OCI-LY1 (cell line): Measurements from ENCODE around the gene MACROD1.

Experiments
- CTCF ChIP-seq: fragments of 200-600 bp; sonication (generic), shearing (Covaris generic); IDR thresholded peaks from 2 replicates; pipeline ENCODE4 v1.5.1; 2017; ENCODE audit warnings: mild to moderate bottlenecking, antibody characterized with exemption, low read length, moderate library complexity, mixed read lengths
- EZH2 ChIP-seq: fragments of 200-600 bp; sonication (generic), shearing (Covaris generic); IDR thresholded peaks from 2 replicates; pipeline ENCODE4 v1.8.0; 2017; ENCODE audit warnings: borderline replicate concordance, mixed run types, mild to moderate bottlenecking, antibody characterized with exemption, low read length, moderate library complexity, mixed read lengths

DNA sequence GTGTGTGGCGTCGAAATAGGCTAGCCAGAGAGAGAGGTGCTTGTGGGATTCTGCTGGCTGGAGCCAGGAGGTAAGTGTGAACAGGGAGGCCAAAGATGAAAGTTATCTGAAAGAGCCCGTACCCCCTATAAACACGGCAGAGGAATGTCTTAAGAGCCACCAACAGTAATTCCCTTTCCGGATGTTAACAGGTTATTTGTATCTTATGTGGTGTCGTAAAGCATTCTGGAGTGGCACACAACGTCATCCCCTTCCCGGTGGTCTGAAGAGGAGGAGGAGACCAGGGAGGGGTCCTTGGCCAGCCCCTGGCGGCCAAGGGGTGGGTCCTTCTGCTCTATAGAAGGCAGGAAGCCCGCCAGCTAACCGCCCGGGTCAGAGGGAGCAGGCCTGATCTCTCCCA, 39.5 kb downstream of the MACROD1 start:
- TF ChIP-seq CTCF (no peak), EZH2 (no peak)
